HEK293 (cell line): Measurements from ENCODE around the gene MPZL3.

Source experiments
- CTCF ChIA-PET: fragments of 350-600 bp; formaldehyde crosslinking; extraction: SDS; loops from one replicate; lab custom pipeline; 2021; ENCODE audit warnings: antibody characterized with exemption; lab: Yijun Ruan, JAX
- POLR2A ChIA-PET: fragments of 300-600 bp; formaldehyde crosslinking; extraction: SDS; loops from one replicate; lab custom pipeline; 2020; ENCODE audit warnings: antibody characterized with exemption, inconsistent platforms; lab: Yijun Ruan, JAX
- H3K27ac ChIP-seq: fragments of 200-500 bp; sonication (Bioruptor generic); 2 replicates; pipeline ENCODE4 v1.5.1; 2014; ENCODE audit warnings: low read depth, low read length, control low read depth, inconsistent platforms; ENCODE audit errors: extremely low read depth
- H3K36me3 ChIP-seq, 2 experiments: fragments of 200-500 bp in 1 of 2; sonication (Bioruptor generic) in 1 of 2; 1 replicate in 1 of 2; 2 replicates in 1 of 2; pipeline ENCODE4 v1.5.1; 2014 to 2017; ENCODE audit warnings: inconsistent platforms in 2 of 2, low read length in 2 of 2; ENCODE audit not compliant: control insufficient read depth in 2 of 2, insufficient read depth in 1 of 2
- H3K4me1 ChIP-seq: fragments of 200-500 bp; sonication (Bioruptor generic); 2 replicates; pipeline ENCODE4 v1.5.1; 2014; ENCODE audit warnings: mild to moderate bottlenecking, low read length, inconsistent platforms; ENCODE audit not compliant: control insufficient read depth, insufficient read depth
- H3K4me3 ChIP-seq: 2 replicates; pipeline ENCODE4 v1.5.1; 2011; ENCODE audit warnings: low read depth, mild to moderate bottlenecking, control low read depth, low read length, moderate library complexity
- H3K9me3 ChIP-seq: fragments of 200-500 bp; sonication (Bioruptor generic); 2 replicates; pipeline ENCODE4 v1.5.1; 2014; ENCODE audit warnings: low read depth, low read length, inconsistent platforms; ENCODE audit not compliant: control insufficient read depth, insufficient read depth
- KLF10 ChIP-seq: fragments of 450-650 bp; IDR thresholded peaks from 2 replicates; pipeline ENCODE4 v1.5.1; 2018; ENCODE audit warnings: missing biosample characterization, mild to moderate bottlenecking, missing genetic modification characterization
- KLF16 ChIP-seq: fragments of 450-650 bp; formaldehyde crosslinking; IDR thresholded peaks from 2 replicates; pipeline ENCODE4 v1.5.1; 2017; ENCODE audit warnings: missing biosample characterization, missing genetic modification characterization
- ZBTB17 ChIP-seq: fragments of 450-650 bp; formaldehyde crosslinking; IDR thresholded peaks from 2 replicates; pipeline ENCODE4 v1.5.1; 2016; ENCODE audit warnings: missing biosample characterization, missing genetic modification characterization
- ZNF221 ChIP-seq: fragments of 450-650 bp; formaldehyde crosslinking; IDR thresholded peaks from 2 replicates; pipeline ENCODE4 v1.5.1; 2017; ENCODE audit warnings: missing biosample characterization, missing genetic modification characterization, borderline replicate concordance
- ZNF311 ChIP-seq: fragments of 450-650 bp; formaldehyde crosslinking; IDR thresholded peaks from 2 replicates; pipeline ENCODE4 v1.5.1; 2017; ENCODE audit warnings: missing biosample characterization, missing genetic modification characterization, borderline replicate concordance
- ZNF510 ChIP-seq: fragments of 450-650 bp; formaldehyde crosslinking; IDR thresholded peaks from 2 replicates; pipeline ENCODE4 v1.5.1; 2018; ENCODE audit warnings: mild to moderate bottlenecking, missing genetic modification characterization, missing biosample characterization; ENCODE audit not compliant: insufficient replicate concordance
- ZNF529 ChIP-seq: fragments of 450-650 bp; formaldehyde crosslinking; IDR thresholded peaks from 2 replicates; pipeline ENCODE4 v1.5.1; 2017; ENCODE audit warnings: missing genetic modification characterization, missing biosample characterization; ENCODE audit not compliant: insufficient replicate concordance
- ZNF549 ChIP-seq: fragments of 450-650 bp; IDR thresholded peaks from 2 replicates; pipeline ENCODE4 v1.5.1; 2018; ENCODE audit warnings: missing biosample characterization, missing genetic modification characterization, mild to moderate bottlenecking, inconsistent platforms, moderate library complexity
- ZNF623 ChIP-seq: fragments of 450-650 bp; formaldehyde crosslinking; IDR thresholded peaks from 2 replicates; pipeline ENCODE4 v1.5.1; 2016; ENCODE audit warnings: missing biosample characterization, missing genetic modification characterization
- ZXDB ChIP-seq: fragments of 450-650 bp; formaldehyde crosslinking; IDR thresholded peaks from 2 replicates; pipeline ENCODE4 v1.5.1; 2016; ENCODE audit warnings: missing biosample characterization, missing genetic modification characterization
- TF ChIP-seq, protein P1 (sequence below): fragments of 450-650 bp; formaldehyde crosslinking; conservative IDR thresholded peaks from 2 replicates; pipeline ENCODE4 v1.5.1; 2016; ENCODE audit warnings: low read depth, missing biosample characterization, missing genetic modification characterization
- TF ChIP-seq, protein P2 (sequence below): fragments of 450-650 bp; formaldehyde crosslinking; IDR thresholded peaks from 2 replicates; pipeline ENCODE4 v1.5.1; 2016; ENCODE audit warnings: missing biosample characterization, missing genetic modification characterization, borderline replicate concordance
- TF ChIP-seq, protein P3 (sequence below): fragments of 450-650 bp; formaldehyde crosslinking; IDR thresholded peaks from 2 replicates; pipeline ENCODE4 v1.5.1; 2016; ENCODE audit warnings: missing biosample characterization, missing genetic modification characterization
- TF ChIP-seq, protein P4 (sequence below): fragments of 450-650 bp; formaldehyde crosslinking; IDR thresholded peaks from 2 replicates; pipeline ENCODE4 v1.5.1; 2016; ENCODE audit warnings: missing biosample characterization, missing genetic modification characterization
- TF ChIP-seq, protein P5 (sequence below): fragments of 450-650 bp; formaldehyde crosslinking; IDR thresholded peaks from 2 replicates; pipeline ENCODE4 v1.5.1; 2017; ENCODE audit warnings: missing biosample characterization, missing genetic modification characterization

MPZL3 gene

DNA sequence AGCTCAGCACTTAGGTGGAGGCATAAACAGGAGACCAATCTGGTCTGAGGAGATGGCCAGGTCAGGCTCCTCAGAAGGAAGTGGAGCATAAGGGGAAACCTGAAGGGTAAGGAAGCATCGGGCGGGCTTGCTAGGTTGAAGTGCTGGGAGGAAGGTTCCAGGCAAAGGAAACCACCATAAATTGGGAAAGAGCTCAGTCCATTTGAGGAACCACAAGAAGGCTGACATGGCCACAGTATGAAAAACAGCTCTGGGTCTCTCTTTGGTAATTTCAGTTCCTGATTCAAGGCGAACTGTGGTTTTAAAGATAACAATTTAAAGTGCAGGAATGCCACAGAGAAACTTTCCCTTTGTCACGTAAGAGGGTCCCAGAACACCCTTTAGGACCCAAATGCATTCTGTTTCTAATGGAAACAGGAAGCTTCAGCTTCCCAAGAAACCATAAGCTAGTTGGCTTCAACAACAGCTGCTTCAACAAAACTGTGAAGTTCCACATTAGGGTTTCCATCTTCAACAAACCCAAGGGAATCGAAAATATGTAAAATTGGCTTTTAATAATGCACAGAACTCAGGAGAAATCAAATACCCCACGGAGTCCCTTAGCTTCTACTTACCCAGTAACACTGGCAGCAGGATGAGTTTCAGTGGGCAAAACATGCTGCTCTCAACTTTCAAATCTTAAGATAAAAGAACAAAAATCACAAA, 37.8 kb downstream of the MPZL3 start (continued):
- TF ChIP-seq, protein P1, sequence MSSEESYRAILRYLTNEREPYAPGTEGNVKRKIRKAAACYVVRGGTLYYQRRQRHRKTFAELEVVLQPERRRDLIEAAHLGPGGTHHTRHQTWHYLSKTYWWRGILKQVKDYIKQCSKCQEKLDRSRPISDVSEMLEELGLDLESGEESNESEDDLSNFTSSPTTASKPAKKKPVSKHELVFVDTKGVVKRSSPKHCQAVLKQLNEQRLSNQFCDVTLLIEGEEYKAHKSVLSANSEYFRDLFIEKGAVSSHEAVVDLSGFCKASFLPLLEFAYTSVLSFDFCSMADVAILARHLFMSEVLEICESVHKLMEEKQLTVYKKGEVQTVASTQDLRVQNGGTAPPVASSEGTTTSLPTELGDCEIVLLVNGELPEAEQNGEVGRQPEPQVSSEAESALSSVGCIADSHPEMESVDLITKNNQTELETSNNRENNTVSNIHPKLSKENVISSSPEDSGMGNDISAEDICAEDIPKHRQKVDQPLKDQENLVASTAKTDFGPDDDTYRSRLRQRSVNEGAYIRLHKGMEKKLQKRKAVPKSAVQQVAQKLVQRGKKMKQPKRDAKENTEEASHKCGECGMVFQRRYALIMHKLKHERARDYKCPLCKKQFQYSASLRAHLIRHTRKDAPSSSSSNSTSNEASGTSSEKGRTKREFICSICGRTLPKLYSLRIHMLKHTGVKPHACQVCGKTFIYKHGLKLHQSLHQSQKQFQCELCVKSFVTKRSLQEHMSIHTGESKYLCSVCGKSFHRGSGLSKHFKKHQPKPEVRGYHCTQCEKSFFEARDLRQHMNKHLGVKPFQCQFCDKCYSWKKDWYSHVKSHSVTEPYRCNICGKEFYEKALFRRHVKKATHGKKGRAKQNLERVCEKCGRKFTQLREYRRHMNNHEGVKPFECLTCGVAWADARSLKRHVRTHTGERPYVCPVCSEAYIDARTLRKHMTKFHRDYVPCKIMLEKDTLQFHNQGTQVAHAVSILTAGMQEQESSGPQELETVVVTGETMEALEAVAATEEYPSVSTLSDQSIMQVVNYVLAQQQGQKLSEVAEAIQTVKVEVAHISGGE (tag by site-specific recombination): no peak
- no peak for TF ChIP-seq ZNF623 (tag by site-specific recombination)

DNA sequence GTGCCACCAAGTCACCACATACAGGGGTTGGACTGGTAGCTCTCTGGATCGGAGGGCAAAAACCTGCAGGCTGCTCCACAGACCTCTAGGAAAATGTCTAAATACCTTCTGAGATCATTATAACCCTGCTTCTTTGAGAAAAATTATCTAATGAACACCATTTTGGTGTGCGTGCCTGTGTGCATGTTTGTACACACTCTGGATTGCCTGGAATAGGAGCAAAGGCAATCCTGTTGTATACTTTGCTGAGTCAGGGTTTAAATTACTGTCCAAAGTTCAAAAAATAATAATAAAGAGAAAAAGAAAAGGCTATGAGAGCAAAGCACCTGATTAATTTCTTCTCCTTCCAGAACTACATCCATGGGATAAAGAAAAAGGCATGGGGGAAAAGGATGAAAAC, 38.4 kb downstream of the MPZL3 start:
- no peaks in the 10 kb centered on the region for H3K4me1 ChIP-seq
- H3K9me3 ChIP-seq: no peaks in the 10 kb centered on the region
- no peaks in the 10 kb centered on the region for H3K36me3 ChIP-seq
- no peak overlapping the region for H3K4me3 ChIP-seq
- ChIA-PET CTCF (interaction anchor here (0.6 to 4.7 kb wide), 4 partner anchors 15 to 1391 kb away, joined by 3 to 30 read pairs (median 4); no protein-coding TSS in a partner anchor), POLR2A (interaction anchor here (0.8 kb wide), 1 partner anchor 145 kb away, joined by 3 read pairs; the partner anchor contains the start of gene UBE4A)
- no peak overlapping the region for H3K27ac ChIP-seq
- TF ChIP-seq ZBTB17 (tag by site-specific recombination): no peak
- TF ChIP-seq ZNF221 (tag by site-specific recombination): no peak
- TF ChIP-seq, protein P2, sequence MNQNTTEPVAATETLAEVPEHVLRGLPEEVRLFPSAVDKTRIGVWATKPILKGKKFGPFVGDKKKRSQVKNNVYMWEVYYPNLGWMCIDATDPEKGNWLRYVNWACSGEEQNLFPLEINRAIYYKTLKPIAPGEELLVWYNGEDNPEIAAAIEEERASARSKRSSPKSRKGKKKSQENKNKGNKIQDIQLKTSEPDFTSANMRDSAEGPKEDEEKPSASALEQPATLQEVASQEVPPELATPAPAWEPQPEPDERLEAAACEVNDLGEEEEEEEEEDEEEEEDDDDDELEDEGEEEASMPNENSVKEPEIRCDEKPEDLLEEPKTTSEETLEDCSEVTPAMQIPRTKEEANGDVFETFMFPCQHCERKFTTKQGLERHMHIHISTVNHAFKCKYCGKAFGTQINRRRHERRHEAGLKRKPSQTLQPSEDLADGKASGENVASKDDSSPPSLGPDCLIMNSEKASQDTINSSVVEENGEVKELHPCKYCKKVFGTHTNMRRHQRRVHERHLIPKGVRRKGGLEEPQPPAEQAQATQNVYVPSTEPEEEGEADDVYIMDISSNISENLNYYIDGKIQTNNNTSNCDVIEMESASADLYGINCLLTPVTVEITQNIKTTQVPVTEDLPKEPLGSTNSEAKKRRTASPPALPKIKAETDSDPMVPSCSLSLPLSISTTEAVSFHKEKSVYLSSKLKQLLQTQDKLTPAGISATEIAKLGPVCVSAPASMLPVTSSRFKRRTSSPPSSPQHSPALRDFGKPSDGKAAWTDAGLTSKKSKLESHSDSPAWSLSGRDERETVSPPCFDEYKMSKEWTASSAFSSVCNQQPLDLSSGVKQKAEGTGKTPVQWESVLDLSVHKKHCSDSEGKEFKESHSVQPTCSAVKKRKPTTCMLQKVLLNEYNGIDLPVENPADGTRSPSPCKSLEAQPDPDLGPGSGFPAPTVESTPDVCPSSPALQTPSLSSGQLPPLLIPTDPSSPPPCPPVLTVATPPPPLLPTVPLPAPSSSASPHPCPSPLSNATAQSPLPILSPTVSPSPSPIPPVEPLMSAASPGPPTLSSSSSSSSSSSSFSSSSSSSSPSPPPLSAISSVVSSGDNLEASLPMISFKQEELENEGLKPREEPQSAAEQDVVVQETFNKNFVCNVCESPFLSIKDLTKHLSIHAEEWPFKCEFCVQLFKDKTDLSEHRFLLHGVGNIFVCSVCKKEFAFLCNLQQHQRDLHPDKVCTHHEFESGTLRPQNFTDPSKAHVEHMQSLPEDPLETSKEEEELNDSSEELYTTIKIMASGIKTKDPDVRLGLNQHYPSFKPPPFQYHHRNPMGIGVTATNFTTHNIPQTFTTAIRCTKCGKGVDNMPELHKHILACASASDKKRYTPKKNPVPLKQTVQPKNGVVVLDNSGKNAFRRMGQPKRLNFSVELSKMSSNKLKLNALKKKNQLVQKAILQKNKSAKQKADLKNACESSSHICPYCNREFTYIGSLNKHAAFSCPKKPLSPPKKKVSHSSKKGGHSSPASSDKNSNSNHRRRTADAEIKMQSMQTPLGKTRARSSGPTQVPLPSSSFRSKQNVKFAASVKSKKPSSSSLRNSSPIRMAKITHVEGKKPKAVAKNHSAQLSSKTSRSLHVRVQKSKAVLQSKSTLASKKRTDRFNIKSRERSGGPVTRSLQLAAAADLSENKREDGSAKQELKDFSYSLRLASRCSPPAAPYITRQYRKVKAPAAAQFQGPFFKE (tag by site-specific recombination): no peak
- no peak for TF ChIP-seq KLF16 (tag by site-specific recombination)
- no peak for TF ChIP-seq ZNF311
- TF ChIP-seq, protein P3, sequence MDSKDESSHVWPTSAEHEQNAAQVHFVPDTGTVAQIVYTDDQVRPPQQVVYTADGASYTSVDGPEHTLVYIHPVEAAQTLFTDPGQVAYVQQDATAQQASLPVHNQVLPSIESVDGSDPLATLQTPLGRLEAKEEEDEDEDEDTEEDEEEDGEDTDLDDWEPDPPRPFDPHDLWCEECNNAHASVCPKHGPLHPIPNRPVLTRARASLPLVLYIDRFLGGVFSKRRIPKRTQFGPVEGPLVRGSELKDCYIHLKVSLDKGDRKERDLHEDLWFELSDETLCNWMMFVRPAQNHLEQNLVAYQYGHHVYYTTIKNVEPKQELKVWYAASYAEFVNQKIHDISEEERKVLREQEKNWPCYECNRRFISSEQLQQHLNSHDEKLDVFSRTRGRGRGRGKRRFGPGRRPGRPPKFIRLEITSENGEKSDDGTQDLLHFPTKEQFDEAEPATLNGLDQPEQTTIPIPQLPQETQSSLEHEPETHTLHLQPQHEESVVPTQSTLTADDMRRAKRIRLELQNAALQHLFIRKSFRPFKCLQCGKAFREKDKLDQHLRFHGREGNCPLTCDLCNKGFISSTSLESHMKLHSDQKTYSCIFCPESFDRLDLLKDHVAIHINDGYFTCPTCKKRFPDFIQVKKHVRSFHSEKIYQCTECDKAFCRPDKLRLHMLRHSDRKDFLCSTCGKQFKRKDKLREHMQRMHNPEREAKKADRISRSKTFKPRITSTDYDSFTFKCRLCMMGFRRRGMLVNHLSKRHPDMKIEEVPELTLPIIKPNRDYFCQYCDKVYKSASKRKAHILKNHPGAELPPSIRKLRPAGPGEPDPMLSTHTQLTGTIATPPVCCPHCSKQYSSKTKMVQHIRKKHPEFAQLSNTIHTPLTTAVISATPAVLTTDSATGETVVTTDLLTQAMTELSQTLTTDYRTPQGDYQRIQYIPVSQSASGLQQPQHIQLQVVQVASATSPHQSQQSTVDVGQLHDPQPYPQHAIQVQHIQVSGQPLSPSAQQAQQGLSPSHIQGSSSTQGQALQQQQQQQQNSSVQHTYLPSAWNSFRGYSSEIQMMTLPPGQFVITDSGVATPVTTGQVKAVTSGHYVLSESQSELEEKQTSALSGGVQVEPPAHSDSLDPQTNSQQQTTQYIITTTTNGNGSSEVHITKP (tag by site-specific recombination): no peak
- no peak for TF ChIP-seq KLF10
- TF ChIP-seq ZNF510: no peak
- no peak for TF ChIP-seq ZNF529 (tag by site-specific recombination)
- TF ChIP-seq ZNF549 (tag by site-specific recombination): no peak
- TF ChIP-seq ZXDB: no peak
- TF ChIP-seq, protein P4, sequence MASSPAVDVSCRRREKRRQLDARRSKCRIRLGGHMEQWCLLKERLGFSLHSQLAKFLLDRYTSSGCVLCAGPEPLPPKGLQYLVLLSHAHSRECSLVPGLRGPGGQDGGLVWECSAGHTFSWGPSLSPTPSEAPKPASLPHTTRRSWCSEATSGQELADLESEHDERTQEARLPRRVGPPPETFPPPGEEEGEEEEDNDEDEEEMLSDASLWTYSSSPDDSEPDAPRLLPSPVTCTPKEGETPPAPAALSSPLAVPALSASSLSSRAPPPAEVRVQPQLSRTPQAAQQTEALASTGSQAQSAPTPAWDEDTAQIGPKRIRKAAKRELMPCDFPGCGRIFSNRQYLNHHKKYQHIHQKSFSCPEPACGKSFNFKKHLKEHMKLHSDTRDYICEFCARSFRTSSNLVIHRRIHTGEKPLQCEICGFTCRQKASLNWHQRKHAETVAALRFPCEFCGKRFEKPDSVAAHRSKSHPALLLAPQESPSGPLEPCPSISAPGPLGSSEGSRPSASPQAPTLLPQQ (tag by site-specific recombination): no peak
- TF ChIP-seq, protein P5, sequence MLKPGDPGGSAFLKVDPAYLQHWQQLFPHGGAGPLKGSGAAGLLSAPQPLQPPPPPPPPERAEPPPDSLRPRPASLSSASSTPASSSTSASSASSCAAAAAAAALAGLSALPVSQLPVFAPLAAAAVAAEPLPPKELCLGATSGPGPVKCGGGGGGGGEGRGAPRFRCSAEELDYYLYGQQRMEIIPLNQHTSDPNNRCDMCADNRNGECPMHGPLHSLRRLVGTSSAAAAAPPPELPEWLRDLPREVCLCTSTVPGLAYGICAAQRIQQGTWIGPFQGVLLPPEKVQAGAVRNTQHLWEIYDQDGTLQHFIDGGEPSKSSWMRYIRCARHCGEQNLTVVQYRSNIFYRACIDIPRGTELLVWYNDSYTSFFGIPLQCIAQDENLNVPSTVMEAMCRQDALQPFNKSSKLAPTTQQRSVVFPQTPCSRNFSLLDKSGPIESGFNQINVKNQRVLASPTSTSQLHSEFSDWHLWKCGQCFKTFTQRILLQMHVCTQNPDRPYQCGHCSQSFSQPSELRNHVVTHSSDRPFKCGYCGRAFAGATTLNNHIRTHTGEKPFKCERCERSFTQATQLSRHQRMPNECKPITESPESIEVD (tag by site-specific recombination): no peak
